Measurements from ENCODE around the gene PHTF1.

Gene PHTF1

GRCh38 chr1:113759333-113760101 lies at the start of gene PHTF1:
TSS of gene PHTF1 (minus strand) at chr1:113759486. CDS start at chr1:113758703, 783 bp downstream.
- DNase-seq (ENCODE audit: low spot score): peak; percentile 85

- DNase-seq (ENCODE audit: low spot score): no peak
Observed at GRCh38 chr1:113808450-113809195, 49.3 kb upstream of the PHTF1 start.

DNA sequence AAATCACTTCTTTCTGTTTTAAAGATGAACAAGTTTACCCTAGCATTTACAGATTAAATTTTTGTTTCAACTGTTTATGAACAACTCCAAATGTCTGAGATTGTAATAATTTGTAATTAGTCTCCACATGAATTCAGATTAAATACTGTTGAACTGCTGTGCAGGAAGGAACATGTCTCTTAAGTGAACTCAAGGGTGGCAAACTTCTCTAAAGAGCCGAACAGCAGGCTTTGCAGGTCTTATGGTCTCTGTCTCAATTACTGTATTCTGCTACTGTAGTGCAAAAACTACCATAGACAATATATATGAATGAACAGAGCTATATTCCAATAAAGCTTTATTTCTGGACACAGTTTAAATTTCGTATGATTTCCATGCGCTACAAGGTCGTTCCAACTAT lies 46.4 kb upstream of the PHTF1 start:
- no peak for DNase-seq (ENCODE audit: low spot score)

DNA sequence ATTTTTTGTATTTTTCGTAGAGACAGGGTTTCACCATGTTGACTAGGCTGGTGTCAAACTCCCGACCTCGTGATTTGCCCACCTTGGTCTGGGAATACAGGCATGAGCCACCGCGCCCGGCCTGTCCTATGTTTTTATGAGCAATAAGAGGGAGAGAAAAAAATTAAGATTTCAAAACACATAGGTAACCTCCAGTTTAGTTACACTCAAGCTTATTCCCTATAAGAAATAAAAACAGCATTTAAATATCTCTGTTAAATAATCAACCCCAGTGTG lies 45.9 kb upstream of the PHTF1 start:
- DNase-seq (ENCODE audit: low spot score): no peak

DNA sequence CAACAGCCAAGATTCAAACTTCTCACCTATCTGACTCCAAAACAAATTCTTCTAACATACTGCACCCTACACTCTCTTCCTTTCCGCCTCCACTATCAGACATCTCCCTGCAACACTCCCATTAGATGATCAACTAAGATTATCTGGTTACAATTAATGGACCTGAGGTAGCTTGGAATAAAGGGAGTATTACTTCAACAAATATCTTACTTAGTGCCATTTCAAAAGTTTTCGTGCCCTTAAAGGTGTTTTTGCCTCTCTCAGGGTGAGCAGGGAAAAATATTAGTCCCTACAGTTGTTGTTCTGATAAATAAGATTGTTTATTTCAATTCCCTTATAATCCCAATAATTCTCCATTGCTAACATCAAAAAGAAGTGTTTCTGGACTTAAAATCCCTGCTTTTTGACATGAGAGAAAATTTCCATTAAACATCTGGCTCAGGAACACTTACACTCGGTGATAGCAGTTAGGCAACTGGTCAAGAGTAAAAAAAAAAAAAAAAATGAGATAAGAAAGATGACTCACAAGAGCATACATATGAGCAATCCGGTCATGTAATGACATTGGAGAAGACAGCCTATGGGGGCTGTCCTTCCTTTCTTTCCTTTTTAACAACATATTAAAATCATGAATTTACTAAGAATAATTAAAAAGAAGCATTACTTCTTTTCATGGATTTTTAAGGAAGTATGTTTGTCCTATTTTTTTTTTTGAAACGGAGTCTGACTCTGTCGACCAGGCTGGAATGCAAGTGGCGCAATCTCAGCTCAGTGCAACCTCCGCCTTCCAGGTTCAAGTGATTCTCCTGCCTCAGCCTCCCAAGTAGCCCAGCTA lies 45.4 kb upstream of the PHTF1 start:
- no peak for DNase-seq (ENCODE audit: low spot score)

GRCh38 chr1:113802367-113803007 lies 43.2 kb upstream of the PHTF1 start:
- DNase-seq (ENCODE audit: low spot score): no peak

DNA sequence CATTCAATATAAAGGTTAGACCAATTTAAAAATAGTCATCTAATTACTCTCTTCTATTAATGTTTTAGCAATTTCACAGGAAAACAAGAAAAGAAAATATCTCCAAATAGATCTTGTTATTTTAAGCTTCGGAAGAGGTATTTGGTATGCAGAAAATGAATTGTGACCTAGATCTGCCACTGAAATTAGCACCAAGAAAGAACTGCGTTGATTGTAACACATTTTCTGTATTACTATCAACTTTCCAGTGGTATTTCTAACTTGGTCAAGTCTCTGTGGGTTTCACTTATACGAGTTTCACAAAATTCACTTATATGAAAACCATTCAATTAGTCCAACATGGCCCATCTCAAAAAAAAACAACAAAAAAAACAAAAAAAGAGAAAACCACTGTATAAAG lies 41.2 kb upstream of the PHTF1 start:
- no peak for DNase-seq (ENCODE audit: low spot score)

DNA sequence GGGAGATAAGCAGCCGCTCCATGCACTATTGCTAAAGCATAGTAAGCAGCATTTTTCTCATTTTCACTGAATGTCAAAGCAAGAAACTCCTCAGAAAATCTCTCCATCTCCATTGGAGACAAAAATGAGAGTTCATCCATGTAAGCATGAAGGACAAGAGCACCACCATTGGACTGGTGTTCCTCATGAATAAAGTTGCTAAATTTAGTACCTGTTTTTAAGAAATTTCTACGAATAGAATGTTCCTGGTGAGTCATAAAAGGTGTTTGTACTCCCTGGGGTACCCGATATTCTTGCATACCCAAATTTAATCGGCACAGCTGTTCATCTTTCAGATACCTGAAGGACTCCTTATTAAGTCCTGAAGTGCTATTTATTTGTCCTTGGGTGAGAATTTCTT lies 38.2 kb upstream of the PHTF1 start:
- no peak for DNase-seq (ENCODE audit: low spot score)

DNA sequence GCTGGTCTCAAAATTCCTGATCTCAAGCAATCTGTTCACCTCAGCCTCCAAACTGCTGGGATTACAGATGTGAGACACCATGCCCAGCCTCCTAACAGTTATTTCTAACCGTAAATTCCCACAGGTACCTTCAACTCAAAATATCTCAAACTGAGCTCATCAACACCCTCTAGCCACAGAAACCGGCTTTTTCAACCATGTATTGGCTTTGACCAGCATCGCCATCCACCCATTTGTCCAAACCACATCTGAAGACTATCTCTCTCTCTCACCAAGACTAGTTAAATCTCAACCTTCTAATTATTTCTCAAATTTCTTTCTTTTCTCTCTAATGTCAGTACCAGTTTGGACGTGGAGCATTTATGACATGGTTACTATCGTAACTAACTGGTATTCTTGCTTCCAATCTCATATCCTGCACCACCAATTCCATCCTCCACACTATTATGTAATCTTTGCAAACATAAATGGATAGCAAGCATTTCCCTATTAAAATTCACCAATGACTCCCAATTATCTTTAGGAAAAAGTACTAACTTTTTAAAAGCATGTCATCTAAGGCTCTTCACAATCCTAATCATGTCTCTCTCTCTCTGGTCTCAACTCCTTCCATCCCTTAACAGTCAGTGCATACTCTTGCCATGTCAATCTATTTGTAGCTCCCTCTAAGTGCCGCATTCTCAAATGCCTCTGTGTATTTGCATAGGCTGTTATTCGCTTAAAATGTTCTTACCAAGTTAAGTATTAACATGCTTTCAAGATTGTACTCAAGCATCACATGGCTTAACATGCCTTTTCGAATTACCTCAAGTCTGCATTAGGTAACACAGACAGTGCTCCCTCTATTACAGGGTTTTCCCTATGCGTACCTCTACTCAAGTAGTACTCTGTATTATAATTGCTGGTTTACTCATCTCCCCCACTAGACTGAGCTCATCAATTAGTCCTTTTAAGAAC lies 34.9 kb upstream of the PHTF1 start:
- DNase-seq (ENCODE audit: low spot score): no peak

DNA sequence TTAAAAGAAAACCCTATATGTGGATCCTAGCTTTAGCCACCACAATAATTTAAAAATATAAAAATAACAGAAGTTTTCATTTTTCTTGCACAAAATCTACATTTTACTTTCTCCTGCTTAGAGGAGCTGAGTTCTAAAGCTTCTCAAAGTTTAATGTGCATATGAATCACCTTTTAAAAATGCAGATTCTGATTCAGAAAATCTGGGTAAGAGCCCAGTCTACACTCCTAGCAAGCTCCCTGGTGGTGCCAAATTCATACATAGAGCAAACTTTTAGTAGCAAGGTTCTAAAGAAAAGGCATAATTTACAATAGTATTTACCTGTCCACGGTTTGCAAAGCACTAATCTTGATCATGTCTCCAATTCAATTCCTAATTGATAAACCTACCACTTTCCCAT lies 33.7 kb upstream of the PHTF1 start:
- no peak for DNase-seq (ENCODE audit: low spot score)

DNA sequence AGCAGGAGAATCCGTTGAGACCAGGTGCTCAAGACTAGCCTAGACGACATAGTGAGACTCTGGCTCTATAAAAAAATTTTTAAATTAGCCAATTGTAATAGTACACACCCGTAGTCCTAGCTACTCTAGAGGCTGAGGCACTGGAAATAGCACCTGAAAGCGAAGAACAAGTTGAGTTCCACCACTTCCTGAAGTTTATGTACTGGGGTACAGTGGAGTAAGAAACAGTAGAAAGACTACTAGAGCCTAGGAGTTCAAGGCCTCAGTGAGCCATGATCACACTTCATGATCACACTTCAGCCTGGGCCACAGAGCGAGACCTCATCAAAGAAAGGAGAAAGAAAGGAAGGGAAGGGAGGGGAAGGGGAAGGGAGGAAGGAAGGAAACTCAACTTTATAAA lies 33.2 kb upstream of the PHTF1 start:
- DNase-seq (ENCODE audit: low spot score): no peak

DNA sequence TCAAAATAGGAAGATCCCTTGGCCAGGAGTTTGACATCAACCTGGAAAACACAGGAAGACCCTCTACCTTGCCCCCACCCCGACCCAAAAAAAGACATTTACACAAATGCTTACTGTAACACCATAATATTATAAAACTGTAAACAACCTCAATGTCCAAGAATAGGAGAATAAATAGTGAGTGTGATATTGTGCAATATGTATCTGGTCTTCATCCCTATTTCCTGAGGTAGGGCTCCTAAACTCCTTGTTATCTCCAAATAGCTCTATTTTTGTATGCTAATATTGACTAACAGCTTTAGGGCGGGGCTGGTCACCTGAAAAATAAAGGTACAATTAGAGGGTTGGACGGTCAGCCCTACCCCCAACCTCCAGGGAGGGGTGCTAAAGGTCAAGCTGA lies 29.5 kb upstream of the PHTF1 start:
- no peak for DNase-seq (ENCODE audit: low spot score)

DNA sequence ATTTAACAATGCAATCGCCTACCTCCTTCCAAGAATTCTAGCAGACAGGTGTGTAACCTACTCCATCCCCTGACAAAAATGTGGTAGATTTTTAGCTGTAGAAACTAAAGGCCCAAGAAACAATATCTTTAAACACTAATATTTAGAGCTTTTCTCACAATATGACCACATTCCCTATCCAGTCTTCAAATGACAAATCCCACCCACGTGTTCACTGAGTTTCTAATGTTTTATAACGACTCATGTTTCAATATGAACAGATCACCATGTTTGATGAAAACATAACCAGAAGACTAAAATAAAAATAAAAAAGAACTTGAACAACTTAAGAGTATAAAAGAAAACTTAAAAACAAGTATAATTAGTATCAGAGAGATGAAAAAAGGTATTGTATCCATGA lies 28.4 kb upstream of the PHTF1 start:
- no peak for DNase-seq (ENCODE audit: low spot score)

- DNase-seq (ENCODE audit: low spot score): no peak
Observed at GRCh38 chr1:113786069-113786468, 26.8 kb upstream of the PHTF1 start.

DNA sequence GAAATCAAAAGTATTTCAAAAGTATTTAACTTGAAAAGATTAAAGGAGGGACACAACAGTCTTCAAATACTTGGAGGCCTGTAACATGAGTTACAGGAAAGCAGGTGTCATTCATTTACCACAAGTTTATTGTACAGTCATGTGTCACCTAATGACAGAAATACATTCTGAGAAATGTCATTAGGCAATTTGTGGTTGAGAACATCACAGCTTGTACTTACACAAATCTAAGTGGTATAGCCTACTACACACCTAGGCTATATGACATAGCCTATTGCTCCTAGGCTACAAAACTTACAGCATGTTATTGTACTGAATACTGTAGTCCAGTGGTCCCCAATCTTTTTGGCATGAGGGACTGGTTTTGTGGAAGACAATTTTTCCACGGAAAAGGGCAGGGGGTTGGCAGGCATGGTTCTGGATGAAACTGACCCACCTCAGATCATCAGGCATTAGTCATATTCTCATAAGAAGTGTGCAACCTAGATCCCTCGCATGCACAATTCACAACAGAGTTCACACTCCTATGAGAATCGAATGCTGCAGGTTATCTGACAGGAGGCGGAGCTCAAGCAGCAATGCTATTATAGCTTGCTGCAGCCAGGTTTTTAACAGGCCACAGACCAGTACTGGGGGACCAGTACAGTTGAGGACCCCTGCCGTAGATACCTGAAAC lies 25.0 kb upstream of the PHTF1 start:
- DNase-seq (ENCODE audit: low spot score): no peak

- DNase-seq (ENCODE audit: low spot score): peak; percentile 26
Observed at GRCh38 chr1:113783254-113784103, 24.2 kb upstream of the PHTF1 start.

GRCh38 chr1:113782406-113782805 lies 23.1 kb upstream of the PHTF1 start:
- DNase-seq (ENCODE audit: low spot score): no peak

- no peak for DNase-seq (ENCODE audit: low spot score)
Observed at GRCh38 chr1:113780374-113781146, 21.3 kb upstream of the PHTF1 start.

DNA sequence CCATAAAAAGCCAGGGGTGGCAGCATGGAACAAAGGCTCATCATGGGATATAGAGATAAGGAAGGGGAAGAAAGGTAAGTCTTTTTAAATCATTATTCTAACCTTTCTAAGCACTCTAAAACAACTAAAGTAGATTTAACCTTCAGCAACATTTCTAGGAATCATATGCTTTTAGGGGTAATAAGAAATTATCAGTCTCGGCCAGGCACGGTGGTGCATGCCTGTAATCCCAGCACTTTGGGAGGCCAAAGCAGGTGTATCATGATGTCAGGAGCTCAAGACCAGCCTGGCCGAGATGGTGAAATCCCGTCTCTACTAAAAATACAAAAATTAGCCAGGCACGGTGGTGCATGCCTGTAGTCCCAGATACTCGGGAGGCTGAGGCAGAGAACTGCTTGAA lies 20.3 kb upstream of the PHTF1 start:
- DNase-seq (ENCODE audit: low spot score): no peak

All from iPS-NIHi11 (cell line).